H1 (cell line): Measurements from ENCODE around the gene SCMH1. TPM values are rescaled to one million over a fixed set of nuclear protein-coding genes. Genes with fewer than 3 reads are reported as not detected.

ENCODE experiments used
- POLR2AphosphoS5 ChIP-seq: IDR thresholded peaks from 2 replicates; pipeline ENCODE4 v1.6.1; 2011; ENCODE audit warnings: low read depth, low read length
- RFX5 ChIP-seq: IDR thresholded peaks from 2 replicates; pipeline ENCODE4 v1.6.1; 2011; ENCODE audit warnings: low read depth, low read length, improper control_type of control experiment, borderline replicate concordance
- TEAD4 ChIP-seq: IDR thresholded peaks from 2 replicates; pipeline ENCODE4 v1.6.1; 2012; ENCODE audit warnings: low read depth, low read length, inconsistent platforms, mixed read lengths
- polyA plus RNA-seq, 7 experiments: library from polyadenylated mRNA; depleted of rRNA in 3 of 7; stranded (reverse) in 5 of 7; unstranded in 2 of 7; fragments of >200 nt in 5 of 7; fragments of 200-250 nt in 2 of 7; gene quantifications; 1 replicate in 5 of 7; 2 replicates in 1 of 7; 4 replicates in 1 of 7; pipeline versions ENCODE4 v1.2.1 to v1.2.3, GENCODE V29; 2011 to 2013; ENCODE audit warnings: missing spikeins in 2 of 7, mixed read lengths in 2 of 7
- total RNA-seq: library from RNA; stranded (reverse); fragmentation: NEBNext Ultra II Directional; extraction: Animal tissue kit (Norgen Biotek cat#: 25700); gene quantifications from 2 replicates; pipeline ENCODE4 v1.2.1, GENCODE V29; 2021
- TF ChIP-seq, protein P1 (sequence below): IDR thresholded peaks from 2 replicates; pipeline ENCODE4 v1.6.1; 2012; ENCODE audit warnings: low read length, inconsistent platforms

Gene SCMH1
- total and polyA plus RNA-seq, 2 of the 8 experiments (the other 6 are each of a cell fraction or from before 2014, with no cell fraction given), result 16.6 to 30.7 TPM

- TF ChIP-seq, protein P1, sequence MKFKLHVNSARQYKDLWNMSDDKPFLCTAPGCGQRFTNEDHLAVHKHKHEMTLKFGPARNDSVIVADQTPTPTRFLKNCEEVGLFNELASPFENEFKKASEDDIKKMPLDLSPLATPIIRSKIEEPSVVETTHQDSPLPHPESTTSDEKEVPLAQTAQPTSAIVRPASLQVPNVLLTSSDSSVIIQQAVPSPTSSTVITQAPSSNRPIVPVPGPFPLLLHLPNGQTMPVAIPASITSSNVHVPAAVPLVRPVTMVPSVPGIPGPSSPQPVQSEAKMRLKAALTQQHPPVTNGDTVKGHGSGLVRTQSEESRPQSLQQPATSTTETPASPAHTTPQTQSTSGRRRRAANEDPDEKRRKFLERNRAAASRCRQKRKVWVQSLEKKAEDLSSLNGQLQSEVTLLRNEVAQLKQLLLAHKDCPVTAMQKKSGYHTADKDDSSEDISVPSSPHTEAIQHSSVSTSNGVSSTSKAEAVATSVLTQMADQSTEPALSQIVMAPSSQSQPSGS, result no peak
- TF ChIP-seq RFX5 (no peak), TEAD4 (no peak), POLR2AphosphoS5 (no peak)
Observed at GRCh38 chr1:41232305-41232704, 9.8 kb downstream of the SCMH1 start (continued).
